ENCODE data around the gene GUCA2A. TPM values are rescaled to one million over a fixed set of nuclear protein-coding genes. Genes with fewer than 3 reads are reported as not detected.
A peak's percentile ranks its signal among the peaks of the same experiment; 100 is the strongest.

GUCA2A gene
- total RNA-seq, 2 experiments from 2014 or later: not detected

- CTCF ChIA-PET: interaction anchor here (3.3 kb wide), 1 partner anchor 18 kb away, joined by 16 read pairs; no protein-coding TSS in a partner anchor
- H3K36me3 Mint-ChIP-seq (ENCODE audit: low read depth): peaks cover 19% of the 10 kb centered on the region
- intact Hi-C loops (cut with micrococcal nuclease): no loop called here
These were observed 26.8 kb upstream of the GUCA2A start for GRCh38 chr1:42191319-42191718.

GRCh38 chr1:42189931-42190853 lies 25.6 kb upstream of the GUCA2A start:
- CTCF ChIA-PET: interaction anchor here (3.3 kb wide), 1 partner anchor 16 kb away, joined by 16 read pairs; no protein-coding TSS in a partner anchor

More at GRCh38 chr1:42191319-42191718, 26.8 kb upstream of the GUCA2A start:
- ATAC-seq (no peak), DNase-seq (no peak)
- H3K27ac Mint-ChIP-seq: no peak overlapping the region
- TF ChIP-seq, protein P1, sequence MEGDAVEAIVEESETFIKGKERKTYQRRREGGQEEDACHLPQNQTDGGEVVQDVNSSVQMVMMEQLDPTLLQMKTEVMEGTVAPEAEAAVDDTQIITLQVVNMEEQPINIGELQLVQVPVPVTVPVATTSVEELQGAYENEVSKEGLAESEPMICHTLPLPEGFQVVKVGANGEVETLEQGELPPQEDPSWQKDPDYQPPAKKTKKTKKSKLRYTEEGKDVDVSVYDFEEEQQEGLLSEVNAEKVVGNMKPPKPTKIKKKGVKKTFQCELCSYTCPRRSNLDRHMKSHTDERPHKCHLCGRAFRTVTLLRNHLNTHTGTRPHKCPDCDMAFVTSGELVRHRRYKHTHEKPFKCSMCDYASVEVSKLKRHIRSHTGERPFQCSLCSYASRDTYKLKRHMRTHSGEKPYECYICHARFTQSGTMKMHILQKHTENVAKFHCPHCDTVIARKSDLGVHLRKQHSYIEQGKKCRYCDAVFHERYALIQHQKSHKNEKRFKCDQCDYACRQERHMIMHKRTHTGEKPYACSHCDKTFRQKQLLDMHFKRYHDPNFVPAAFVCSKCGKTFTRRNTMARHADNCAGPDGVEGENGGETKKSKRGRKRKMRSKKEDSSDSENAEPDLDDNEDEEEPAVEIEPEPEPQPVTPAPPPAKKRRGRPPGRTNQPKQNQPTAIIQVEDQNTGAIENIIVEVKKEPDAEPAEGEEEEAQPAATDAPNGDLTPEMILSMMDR (IDR thresholded peaks at IDR 0.05): no peak
- no peak overlapping the region for H3K4me3 Mint-ChIP-seq
- no peaks in the 10 kb centered on the region for H3K27me3 Mint-ChIP-seq
- peaks cover 2% of the 10 kb centered on the region for H3K4me1 Mint-ChIP-seq (ENCODE audit: low read depth)
- no peaks in the 10 kb centered on the region for H3K9me3 Mint-ChIP-seq
- POLR2A ChIA-PET: no interaction called here

GRCh38 chr1:42186152-42186551 lies 21.6 kb upstream of the GUCA2A start:
- TF ChIP-seq, protein P1 (IDR thresholded peaks at IDR 0.05): no peak
- ATAC-seq (no peak), DNase-seq (no peak)
- Mint-ChIP-seq H3K4me3 (no peak overlapping the region), H3K4me1 (ENCODE audit: low read depth) (peaks cover 5% of the 10 kb centered on the region), H3K27ac (peak overlapping the region; percentile 11), H3K36me3 (ENCODE audit: low read depth) (peaks cover 23% of the 10 kb centered on the region), H3K27me3 (no peaks in the 10 kb centered on the region), H3K9me3 (no peaks in the 10 kb centered on the region)
- ChIA-PET CTCF (interaction anchor here (0.6 to 2.8 kb wide), 2 partner anchors 13 to 51 kb away, joined by 3 to 18 read pairs; no protein-coding TSS in a partner anchor), POLR2A (interaction anchor here (1.1 kb wide), 1 partner anchor 12 kb away, joined by 3 read pairs; no protein-coding TSS in a partner anchor)
- intact Hi-C loops (cut with micrococcal nuclease): no loop called here

More at GRCh38 chr1:42189931-42190853, 25.6 kb upstream of the GUCA2A start:
- intact Hi-C loops (cut with micrococcal nuclease): no loop called here
- H3K27ac Mint-ChIP-seq: no peak overlapping the region
- no peaks in the 10 kb centered on the region for H3K9me3 Mint-ChIP-seq
- TF ChIP-seq, protein P1 (IDR thresholded peaks at IDR 0.05): no peak
- DNase-seq (no peak), ATAC-seq (no peak)
- POLR2A ChIA-PET: no interaction called here
- peaks cover 5% of the 10 kb centered on the region for H3K4me1 Mint-ChIP-seq (ENCODE audit: low read depth)
- H3K36me3 Mint-ChIP-seq (ENCODE audit: low read depth): peaks cover 20% of the 10 kb centered on the region
- no peaks in the 10 kb centered on the region for H3K27me3 Mint-ChIP-seq
- no peak overlapping the region for H3K4me3 Mint-ChIP-seq

- Mint-ChIP-seq H3K36me3 (ENCODE audit: low read depth) (peaks cover 15% of the 10 kb centered on the region), H3K27me3 (no peaks in the 10 kb centered on the region), H3K4me3 (no peak overlapping the region), H3K27ac (peak overlapping the region; percentile 4), H3K4me1 (ENCODE audit: low read depth) (peaks cover 5% of the 10 kb centered on the region), H3K9me3 (no peaks in the 10 kb centered on the region)
- ATAC-seq (no peak), DNase-seq (no peak)
- ChIA-PET POLR2A (interaction anchor here (1.9 kb wide), 1 partner anchor 12 kb away, joined by 4 read pairs; no protein-coding TSS in a partner anchor), CTCF (interaction anchor here (1.0 to 1.4 kb wide), 3 partner anchors 11 to 21 kb away, joined by 3 to 6 read pairs (median 4); no protein-coding TSS in a partner anchor)
- TF ChIP-seq, protein P1 (IDR thresholded peaks at IDR 0.05): no peak
- intact Hi-C loops (cut with micrococcal nuclease): no loop called here
These were observed 20.1 kb upstream of the GUCA2A start for GRCh38 chr1:42184616-42185015.

GRCh38 chr1:42183957-42184268 lies 19.4 kb upstream of the GUCA2A start:
- H3K4me1 Mint-ChIP-seq (ENCODE audit: low read depth): peaks cover 5% of the 10 kb centered on the region

More at GRCh38 chr1:42183957-42184268, 19.4 kb upstream of the GUCA2A start:
- Mint-ChIP-seq H3K27me3 (no peaks in the 10 kb centered on the region), H3K4me3 (no peak overlapping the region), H3K9me3 (no peaks in the 10 kb centered on the region), H3K36me3 (ENCODE audit: low read depth) (peaks cover 13% of the 10 kb centered on the region), H3K27ac (no peak overlapping the region)
- ATAC-seq (no peak), DNase-seq (no peak)
- intact Hi-C loops (cut with micrococcal nuclease): no loop called here
- TF ChIP-seq, protein P1 (IDR thresholded peaks at IDR 0.05): no peak
- POLR2A ChIA-PET: interaction anchor here (1.9 kb wide), 1 partner anchor 11 kb away, joined by 4 read pairs; no protein-coding TSS in a partner anchor
- CTCF ChIA-PET: interaction anchor here (1.3 to 1.4 kb wide), 2 partner anchors 10 to 12 kb away, joined by 4 to 6 read pairs; no protein-coding TSS in a partner anchor

Measured in activated CD8-positive, alpha-beta T cell treated with anti-CD3 and anti-CD28 coated beads for 36 hours (primary cell).